GM18508 (cell line): Measurements from ENCODE around the gene RREB1.

Experiments
- ATAC-seq: cut with Tn5 transposase; IDR thresholded peaks from one replicate; pipeline ENCODE4 v1.9.1; 2021; ENCODE audit warnings: moderate number of reproducible peaks; ENCODE audit not compliant: insufficient read depth, unreplicated experiment

RREB1 gene

DNA sequence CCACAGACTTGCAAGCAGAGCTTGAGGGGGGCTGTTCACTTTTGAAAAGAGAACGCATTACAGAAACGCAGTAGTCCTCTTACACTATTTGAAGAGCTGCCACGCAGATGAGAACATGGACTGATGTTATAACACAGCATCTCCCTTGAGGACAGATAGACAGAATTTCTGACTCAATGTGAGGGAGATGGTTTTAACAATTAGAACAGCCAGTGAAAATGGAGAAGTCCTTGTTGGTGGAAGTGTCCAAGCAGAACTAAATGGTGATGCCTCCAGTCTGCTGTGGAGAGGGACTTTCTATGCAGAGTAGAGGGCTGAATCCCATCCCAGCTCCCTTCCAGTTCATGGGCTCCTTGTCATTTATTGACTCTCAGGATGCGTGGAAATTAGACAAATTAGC lies 100.0 kb downstream of the RREB1 start:
- ATAC-seq = no peak

DNA sequence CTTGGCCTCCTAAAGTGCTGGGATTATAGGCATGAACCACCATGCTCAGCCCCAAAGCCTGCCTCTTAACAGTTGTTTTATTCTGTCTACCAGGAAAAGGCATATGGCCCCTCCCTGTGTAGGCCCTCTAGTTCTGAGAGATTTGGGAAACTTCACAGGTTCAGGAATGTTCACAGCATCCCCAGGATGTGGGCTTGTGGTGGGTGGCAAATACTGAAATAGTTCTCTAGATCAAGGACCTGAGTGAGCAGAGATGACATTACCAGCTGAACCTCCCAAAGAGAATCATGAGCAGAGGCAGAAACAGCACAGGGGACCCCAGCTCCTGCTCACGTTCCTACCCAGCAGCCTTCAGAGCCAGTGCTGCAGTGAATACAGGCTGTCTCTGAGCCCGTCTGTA lies 105.7 kb downstream of the RREB1 start:
- no peak for ATAC-seq

DNA sequence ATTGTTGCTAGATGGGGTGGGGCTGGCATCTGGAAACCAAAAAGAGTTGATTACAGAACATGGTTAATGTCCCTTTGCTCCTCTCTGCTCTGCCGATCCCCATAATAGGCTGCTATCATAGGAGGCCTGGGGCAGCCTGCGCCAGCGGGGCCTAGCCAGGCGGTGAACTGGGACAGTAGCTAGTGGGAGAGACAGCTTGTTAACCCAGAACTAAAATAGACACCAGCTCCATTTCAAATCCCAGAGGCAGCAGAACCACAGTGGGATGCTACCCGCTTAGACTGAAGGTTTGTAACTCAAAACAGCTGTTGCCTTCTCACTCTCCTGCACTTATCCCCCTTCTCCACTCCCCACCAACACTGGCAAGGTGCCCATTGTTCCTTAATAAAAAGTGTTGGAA lies 106.7 kb downstream of the RREB1 start:
- no peak for ATAC-seq

DNA sequence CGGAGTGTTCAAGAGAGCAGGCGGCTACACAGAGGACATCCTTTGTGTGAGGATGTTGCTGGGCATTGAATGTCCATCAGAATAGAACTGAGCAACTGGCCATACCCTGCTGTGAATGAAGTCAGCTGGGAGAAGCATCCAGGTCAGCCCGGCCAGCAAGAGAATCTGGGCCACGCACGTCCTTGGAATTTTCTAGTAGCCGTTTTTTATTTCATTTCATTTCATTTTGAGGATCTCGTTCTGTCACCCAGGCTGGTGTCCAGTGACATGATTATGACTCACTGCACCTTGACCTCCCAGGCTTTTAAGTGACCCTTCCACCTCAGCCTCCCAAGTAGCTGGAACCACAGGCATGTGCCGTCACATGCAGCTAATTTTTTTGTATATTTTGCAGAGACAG lies 107.4 kb downstream of the RREB1 start:
- no peak for ATAC-seq

DNA sequence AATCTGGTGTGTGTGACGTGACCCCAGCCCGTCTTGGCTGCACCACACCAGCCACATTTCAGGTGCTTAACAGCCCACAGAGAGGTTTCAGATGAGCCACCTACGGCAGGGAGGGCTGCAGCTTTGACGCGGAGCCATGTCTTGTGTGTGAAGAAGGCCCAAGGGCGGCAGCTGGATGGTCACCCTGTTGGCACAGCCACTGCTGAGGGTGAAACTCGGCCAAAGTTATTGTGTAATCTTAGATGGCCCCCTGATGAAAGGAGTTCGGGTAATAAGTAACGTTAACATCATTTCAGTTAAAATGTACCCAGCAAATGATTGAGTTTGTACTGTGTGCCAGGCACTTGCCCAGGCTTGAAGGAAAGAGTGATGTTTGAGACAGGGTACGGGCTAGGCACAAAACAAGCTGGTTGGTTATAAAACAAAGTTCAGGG lies 108.1 kb downstream of the RREB1 start:
- ATAC-seq = peak; percentile 76

DNA sequence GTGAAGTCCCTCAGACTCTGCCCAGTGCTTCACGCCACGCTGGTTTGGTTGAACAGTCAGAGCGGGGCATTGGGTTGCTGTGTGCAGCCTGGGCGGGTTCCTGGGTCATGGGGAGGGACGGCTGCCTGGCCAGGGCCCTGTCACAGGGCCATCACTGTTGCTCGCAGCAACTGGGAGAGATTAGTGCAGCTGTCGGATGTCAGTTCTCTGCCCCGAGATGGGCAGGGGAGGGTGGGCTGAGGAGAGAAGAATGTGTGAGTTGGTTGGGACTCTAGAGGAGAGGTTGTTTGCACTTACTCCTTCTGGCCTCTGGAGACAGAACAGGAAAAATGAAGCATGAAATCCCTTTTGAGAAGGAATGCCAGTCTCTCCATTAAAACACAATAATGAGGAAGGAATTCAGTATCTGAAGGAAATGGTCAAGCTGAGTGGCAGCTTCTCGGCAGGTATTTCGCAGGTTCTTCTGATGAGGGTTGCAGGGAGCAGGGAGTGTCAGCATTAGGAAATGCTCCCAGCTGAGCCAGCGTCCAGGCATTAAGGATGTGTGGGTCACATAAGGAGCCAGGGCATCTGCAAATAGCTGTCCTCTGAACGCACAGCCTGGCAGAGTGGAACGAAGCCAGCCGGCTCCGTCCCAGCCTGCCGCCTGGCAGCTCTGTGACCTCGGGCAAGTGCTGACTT lies 109.3 kb downstream of the RREB1 start:
- ATAC-seq = no peak

DNA sequence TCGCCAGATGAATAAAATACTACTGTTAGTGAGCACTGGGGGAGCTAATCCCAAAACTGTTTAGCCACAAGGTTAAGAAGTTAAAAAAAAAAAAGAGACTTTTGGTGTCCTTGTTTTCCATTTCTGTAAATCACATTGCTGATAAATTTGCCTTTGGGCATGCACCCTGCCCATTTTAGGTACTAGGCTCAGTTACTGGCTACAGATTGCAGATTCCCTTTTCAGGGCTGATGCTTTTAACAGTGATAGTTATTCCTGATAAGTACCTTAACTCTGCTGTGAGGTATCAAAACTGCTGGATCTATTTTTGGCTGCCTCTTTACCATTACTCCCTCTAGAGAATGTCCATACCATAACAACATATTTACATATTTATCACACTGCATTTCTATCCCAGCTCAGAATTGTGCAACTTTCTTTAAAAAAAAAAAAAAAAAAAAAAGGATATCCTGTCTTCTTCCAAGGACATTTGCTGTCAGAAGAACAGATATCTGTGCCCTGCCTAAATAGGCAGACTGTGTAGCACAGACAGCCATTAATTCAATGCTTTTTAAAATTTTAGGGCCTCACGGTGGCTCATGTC lies 110.7 kb downstream of the RREB1 start:
- no peak for ATAC-seq

DNA sequence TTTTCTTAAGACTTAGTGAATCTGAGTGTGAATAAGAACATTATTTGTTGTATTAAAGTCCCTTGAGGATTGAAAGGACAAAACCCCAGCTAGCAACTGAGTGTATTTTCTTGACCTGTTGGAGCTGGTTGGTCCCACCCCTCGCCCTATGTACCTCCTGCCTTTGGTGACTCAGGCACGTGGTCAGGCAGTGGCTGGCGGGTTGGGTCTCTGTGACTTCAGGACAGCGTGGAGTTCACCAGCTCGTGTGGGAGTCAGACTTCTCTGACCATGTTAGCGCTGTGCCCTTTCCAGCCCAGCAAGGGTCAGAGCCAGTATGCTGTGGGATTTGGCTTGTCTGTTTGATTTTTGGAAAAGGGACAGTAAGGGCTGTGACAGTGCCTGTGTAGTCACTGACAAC lies 111.5 kb downstream of the RREB1 start:
- ATAC-seq = no peak

DNA sequence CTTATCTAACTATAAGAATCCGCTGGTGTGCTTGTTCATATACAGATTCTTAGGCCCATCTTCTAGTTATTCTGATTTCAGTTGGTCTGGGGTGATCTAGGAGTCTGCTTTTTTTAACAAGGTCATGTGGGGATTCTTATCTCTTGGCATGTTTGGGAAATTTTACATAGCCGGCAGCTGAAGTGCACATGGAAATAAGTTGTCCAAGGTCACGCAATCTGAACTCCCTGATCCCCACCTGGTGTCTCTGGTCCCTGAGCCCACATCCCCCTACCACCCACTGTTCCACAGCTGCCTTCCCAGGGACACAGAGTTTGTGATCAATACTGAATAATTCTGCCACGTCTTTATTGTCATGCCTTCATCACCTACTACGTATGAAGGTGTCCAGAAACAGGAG lies 114.4 kb downstream of the RREB1 start:
- no peak for ATAC-seq

DNA sequence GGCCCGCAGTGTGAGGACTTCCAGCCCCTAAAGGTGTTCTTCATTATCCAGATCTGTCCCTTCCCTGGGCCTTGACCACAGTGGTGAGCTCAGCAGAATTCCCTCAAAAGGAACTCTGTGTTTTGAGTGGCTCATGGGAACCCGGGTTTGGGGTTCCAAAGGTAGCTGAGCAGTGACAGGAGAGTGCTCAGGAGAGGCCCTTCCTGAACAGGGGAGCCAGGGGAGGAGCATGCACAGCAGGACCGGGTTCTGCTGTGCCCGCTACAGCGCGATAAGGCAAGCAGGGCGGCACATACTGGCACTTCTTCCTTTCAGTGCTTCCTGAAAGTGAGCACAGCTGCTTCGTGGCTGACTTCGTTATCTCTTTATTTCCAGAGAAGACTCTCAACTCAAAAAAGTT lies 117.0 kb downstream of the RREB1 start:
- no peak for ATAC-seq

DNA sequence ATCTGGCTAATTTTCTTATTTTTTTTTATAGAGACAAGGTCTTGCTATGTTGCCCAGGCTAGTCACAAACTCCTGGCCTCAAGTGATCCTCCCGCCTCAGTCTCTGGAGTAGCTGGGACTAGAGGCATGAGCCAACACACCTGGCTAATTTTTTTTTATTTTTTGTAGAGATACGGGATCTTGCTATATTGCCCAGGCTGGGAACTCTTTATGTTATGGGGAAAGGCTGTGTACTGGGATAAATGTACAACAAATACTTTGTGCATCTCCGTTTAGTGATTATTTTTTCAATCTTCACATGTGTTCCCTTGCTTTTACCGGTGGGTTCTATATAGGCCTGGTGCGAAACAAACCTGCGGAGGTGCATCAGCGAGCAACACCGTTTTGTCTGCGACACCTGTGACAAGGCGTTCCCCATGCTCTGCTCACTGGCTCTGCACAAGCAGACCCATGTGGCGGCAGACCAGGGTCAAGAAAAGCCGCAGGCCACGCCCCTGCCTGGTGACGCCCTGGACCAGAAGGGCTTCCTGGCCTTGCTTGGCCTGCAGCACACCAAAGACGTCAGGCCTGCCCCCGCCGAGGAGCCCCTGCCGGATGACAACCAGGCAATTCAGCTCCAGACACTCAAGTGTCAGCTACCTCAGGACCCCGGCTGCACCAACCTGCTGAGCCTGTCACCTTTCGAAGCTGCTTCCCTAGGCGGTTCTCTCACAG lies 121.1 kb downstream of the RREB1 start:
- no peak for ATAC-seq

DNA sequence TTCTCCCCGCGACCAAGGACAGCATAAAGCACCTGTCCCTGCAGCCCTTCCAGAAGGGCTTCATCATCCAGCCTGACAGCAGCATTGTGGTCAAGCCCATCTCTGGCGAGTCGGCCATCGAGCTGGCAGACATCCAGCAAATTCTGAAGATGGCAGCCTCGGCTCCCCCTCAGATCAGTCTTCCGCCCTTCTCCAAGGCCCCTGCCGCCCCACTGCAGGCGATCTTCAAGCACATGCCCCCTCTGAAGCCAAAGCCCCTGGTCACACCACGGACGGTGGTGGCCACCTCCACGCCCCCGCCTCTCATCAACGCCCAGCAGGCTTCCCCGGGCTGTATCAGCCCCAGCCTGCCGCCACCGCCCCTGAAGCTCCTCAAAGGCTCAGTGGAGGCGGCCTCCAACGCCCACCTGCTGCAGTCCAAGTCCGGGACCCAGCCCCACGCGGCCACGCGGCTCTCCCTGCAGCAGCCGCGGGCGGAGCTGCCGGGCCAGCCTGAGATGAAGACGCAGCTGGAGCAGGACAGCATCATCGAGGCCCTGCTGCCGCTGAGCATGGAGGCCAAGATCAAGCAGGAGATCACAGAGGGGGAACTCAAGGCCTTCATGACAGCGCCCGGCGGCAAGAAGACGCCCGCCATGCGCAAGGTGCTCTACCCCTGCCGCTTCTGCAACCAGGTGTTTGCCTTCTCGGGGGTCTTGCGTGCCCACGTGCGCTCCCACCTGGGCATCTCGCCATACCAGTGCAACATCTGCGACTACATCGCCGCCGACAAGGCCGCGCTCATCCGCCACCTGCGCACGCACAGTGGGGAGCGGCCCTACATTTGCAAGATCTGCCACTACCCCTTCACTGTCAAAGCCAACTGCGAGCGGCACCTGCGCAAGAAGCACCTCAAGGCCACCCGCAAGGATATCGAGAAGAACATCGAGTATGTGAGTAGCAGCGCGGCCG lies 121.9 kb downstream of the RREB1 start:
- ATAC-seq = no peak

DNA sequence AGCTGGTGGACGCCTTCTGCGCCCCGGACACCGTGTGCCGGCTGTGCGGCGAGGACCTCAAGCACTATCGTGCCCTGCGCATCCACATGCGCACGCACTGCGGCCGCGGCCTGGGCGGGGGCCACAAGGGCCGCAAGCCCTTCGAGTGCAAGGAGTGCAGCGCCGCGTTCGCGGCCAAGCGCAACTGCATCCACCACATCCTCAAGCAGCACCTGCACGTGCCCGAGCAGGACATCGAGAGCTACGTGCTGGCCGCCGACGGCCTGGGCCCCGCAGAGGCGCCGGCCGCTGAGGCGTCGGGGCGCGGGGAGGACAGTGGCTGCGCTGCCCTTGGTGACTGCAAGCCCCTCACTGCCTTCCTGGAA lies 122.5 kb downstream of the RREB1 start:
- ATAC-seq = no peak

DNA sequence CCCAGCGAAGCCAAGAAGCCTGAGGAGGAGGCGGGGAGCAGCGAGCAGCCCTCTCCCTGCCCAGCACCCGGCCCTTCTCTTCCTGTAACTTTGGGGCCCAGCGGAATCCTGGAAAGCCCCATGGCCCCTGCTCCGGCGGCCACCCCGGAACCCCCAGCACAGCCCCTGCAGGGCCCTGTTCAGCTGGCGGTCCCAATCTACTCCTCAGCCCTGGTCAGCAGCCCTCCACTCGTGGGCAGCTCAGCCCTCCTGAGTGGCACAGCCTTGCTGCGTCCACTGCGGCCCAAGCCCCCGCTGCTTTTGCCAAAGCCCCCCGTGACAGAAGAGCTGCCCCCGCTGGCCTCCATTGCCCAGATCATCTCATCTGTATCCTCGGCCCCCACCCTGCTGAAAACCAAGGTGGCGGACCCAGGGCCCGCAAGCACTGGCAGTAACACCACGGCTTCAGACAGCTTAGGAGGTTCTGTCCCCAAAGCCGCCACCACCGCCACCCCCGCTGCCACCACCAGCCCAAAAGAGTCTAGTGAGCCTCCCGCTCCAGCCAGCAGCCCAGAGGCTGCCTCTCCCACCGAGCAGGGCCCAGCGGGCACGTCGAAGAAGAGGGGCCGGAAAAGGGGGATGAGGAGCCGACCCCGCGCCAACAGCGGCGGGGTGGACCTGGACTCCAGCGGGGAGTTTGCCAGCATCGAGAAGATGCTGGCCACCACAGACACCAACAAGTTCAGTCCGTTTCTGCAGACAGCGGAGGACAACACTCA lies 123.4 kb downstream of the RREB1 start:
- no peak for ATAC-seq

DNA sequence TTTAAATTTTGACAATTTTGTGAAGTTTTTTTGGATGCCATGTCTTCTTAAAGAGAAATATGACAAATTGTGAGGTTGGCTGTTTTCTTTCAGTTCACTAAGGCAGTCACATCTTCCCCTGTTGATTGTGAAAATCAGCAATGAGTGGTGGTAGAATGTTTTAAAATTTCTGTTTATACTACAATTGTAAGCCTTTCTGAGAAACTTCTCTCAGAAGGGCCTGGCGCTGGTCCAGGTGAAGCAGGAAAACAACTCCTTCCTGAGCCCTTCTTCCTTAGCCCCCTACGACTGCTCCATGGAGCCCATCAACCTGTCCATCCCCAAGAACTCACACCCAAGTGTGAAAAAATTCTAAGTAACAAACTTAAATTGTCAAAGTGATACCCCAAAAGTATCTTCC lies 124.6 kb downstream of the RREB1 start:
- ATAC-seq = no peak

DNA sequence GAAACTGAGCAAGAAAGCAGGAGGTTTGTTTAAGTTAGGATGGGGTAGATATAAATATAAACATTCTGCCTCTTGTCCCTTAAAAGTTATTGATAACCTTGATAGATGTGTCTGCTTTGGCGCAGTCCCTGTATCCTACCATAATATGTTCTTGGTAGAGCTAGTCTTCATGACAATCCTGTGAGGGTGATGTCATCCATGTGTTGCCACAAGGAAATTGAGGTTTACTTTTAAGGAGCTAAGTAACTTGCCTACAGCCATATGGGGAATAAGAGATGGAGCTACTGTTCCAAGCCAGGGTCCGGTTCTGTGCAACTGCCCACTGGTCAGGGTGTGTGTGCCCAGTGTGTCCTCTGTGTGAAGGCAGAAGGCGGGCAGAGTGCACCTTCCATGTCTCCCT lies 126.8 kb downstream of the RREB1 start:
- ATAC-seq = no peak

DNA sequence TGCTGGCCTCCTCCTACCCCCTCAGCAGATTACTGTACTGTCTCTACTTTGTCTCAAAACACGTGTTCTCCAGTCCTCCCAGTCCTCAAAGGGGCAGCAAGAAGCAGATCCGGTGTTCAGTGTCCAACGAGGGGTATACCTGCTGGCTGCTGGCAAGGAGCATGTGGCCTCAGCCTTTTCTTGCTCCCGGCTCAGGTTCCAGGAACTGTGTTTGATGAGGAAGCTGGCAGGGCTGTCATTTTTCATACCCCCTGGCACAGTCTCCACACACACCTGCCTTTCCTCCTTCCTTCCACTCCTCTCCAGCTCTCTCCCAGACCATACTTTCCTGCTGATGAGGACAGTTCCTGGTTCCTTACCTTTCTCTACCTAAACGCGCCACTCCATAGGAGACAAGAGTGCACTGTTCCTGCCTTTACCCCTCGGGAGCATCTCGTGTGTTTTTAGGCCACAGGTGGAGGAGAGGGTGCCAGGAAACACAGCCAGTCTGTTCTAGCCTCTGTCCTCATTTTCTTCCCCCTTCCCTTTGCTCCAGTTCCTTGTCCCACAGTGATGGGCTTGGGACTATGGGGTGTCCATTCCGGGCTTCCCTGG lies 128.0 kb downstream of the RREB1 start:
- ATAC-seq = no peak

DNA sequence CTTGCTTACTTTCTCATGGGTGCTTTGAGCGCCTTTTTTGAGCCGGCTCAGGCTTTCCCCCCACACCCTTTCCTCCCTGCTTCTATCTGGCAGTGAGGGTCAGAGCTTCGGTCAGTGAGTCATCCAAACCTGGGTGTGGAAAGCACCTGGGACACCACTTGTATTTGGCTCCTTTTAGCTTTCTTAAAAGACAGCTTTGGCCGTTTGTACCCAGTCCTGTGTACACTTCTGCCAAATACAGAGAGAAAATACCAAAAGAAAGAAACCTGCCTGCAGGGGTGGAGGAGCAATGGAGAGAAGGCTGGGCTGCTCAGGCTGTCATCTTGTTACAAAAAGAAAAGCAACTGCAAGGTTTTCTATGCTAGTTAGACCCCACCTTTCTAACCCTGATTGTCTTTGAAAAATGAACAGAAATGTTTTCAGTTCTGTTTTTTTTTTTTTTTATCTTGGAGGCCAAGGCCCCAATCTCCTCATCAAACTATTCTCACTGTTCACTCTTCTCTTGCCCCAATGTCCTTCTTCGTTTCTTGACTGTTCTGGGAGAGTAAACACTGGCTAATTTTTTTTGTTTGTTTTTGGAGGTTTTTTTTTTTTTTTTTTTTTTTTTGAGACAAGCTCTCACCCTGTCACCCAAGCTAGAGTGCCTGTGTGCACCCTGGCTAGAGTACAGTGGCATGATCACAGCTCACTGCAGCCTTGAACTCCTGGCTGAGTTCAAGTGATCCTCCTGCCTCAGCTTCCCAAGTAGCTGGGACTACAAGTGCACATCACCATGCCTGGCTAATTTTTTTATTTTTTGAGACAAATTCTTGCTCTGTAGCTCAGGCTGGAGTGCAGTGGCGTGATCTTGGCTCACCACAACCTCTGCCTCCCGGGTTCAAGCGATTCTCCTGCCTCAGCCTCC lies 128.8 kb downstream of the RREB1 start:
- ATAC-seq = peak; percentile 42
